Astrocyte (in vitro differentiated cells and primary cell): ENCODE data around the gene LPCAT4. TPM values are rescaled to one million over a fixed set of nuclear protein-coding genes. Genes with fewer than 3 reads are reported as not detected.
A peak's percentile ranks its signal among the peaks of the same experiment; 100 is the strongest.

Experiments used
- DNase-seq: peaks from one replicate; pipeline ENCODE4 v3.0.0-alpha.2; 2010; ENCODE audit warnings: low read depth
- FAIRE-seq: peaks from 2 replicates; lab custom pipeline; 2011; peaks lifted over from hg19 to GRCh38; lab: Jason Lieb, UNC
- H2AFZ ChIP-seq: 2 replicates; pipeline ENCODE4 v1.6.0; 2012; ENCODE audit warnings: low read depth, low read length, inconsistent platforms
- H3K27ac ChIP-seq: 2 replicates; pipeline ENCODE4 v1.5.1; 2011; ENCODE audit warnings: low read depth, low read length, inconsistent platforms
- H3K27me3 ChIP-seq: 2 replicates; pipeline ENCODE4 v1.6.0; 2011; ENCODE audit warnings: low read length, inconsistent platforms; ENCODE audit not compliant: insufficient read depth
- H3K36me3 ChIP-seq: 2 replicates; pipeline ENCODE4 v1.5.1; 2011; ENCODE audit warnings: low read length, inconsistent platforms; ENCODE audit not compliant: insufficient read depth
- H3K4me1 ChIP-seq: 2 replicates; pipeline ENCODE4 v1.5.1; 2011; ENCODE audit warnings: low read length, inconsistent platforms; ENCODE audit not compliant: insufficient read depth
- H3K4me2 ChIP-seq: 2 replicates; pipeline ENCODE4 v1.6.0; 2012; ENCODE audit warnings: low read length, inconsistent platforms
- H3K4me3 ChIP-seq: 2 replicates; pipeline ENCODE4 v1.5.1; 2011; ENCODE audit warnings: low read depth, mild to moderate bottlenecking, low read length, inconsistent platforms; ENCODE audit not compliant: insufficient read depth
- H3K79me2 ChIP-seq: 2 replicates; pipeline ENCODE4 v1.6.0; 2012; ENCODE audit warnings: mild to moderate bottlenecking, low read length, inconsistent platforms; ENCODE audit not compliant: insufficient read depth
- H3K9ac ChIP-seq: 2 replicates; pipeline ENCODE4 v1.6.0; 2012; ENCODE audit warnings: mild to moderate bottlenecking, low read length, inconsistent platforms
- H3K9me3 ChIP-seq: 2 replicates; pipeline ENCODE4 v1.5.1; 2012; ENCODE audit warnings: low read depth, mild to moderate bottlenecking, low read length, inconsistent platforms; ENCODE audit not compliant: insufficient read depth
- H4K20me1 ChIP-seq: 2 replicates; pipeline ENCODE4 v1.6.0; 2012; ENCODE audit warnings: low read length, inconsistent platforms; ENCODE audit not compliant: insufficient read depth
- H3K27ac Mint-ChIP-seq: one replicate; pipeline ENCODE4 v1.8.0; 2021; ENCODE audit warnings: mild to moderate bottlenecking, mixed read lengths; ENCODE audit not compliant: unreplicated experiment
- H3K27me3 Mint-ChIP-seq: one replicate; pipeline ENCODE4 v1.8.0; 2021; ENCODE audit warnings: low read depth, mixed read lengths; ENCODE audit not compliant: unreplicated experiment
- H3K36me3 Mint-ChIP-seq: one replicate; pipeline ENCODE4 v1.8.0; 2021; ENCODE audit warnings: low read depth, mixed read lengths; ENCODE audit not compliant: unreplicated experiment
- H3K4me1 Mint-ChIP-seq: one replicate; pipeline ENCODE4 v1.8.0; 2021; ENCODE audit warnings: low read depth, mixed read lengths; ENCODE audit not compliant: unreplicated experiment
- H3K4me3 Mint-ChIP-seq: one replicate; pipeline ENCODE4 v1.8.0; 2021; ENCODE audit warnings: mild to moderate bottlenecking, moderate library complexity, mixed read lengths; ENCODE audit not compliant: unreplicated experiment
- H3K9me3 Mint-ChIP-seq: one replicate; pipeline ENCODE4 v1.8.0; 2021; ENCODE audit warnings: mild to moderate bottlenecking, mixed read lengths; ENCODE audit not compliant: unreplicated experiment
- EZH2 ChIP-seq: IDR thresholded peaks from 2 replicates; pipeline ENCODE4 v1.6.1; 2012; ENCODE audit warnings: mild to moderate bottlenecking, low read length, inconsistent platforms; ENCODE audit not compliant: insufficient read depth
- total RNA-seq: library from RNA; stranded (reverse); gene quantifications from 2 replicates; pipeline ENCODE4 v1.2.1, GENCODE V29; 2021
- TF ChIP-seq, protein P1 (sequence below): IDR thresholded peaks from 2 replicates; pipeline ENCODE4 v1.5.1; 2011; ENCODE audit warnings: low read depth, mild to moderate bottlenecking, inconsistent platforms, low read length, moderate library complexity; ENCODE audit not compliant: insufficient read depth

Gene LPCAT4
- total RNA-seq, 1 donor from 2014 or later = 44.4 TPM

- H3K27me3 ChIP-seq = no peaks in the 10 kb centered on the region
- peaks cover 3% of the 10 kb centered on the region for H3K4me1 Mint-ChIP-seq
- no peak for FAIRE-seq
- no peak overlapping the region for H3K9ac ChIP-seq
- no peaks in the 10 kb centered on the region for H3K9me3 ChIP-seq
- no peak overlapping the region for H3K27ac ChIP-seq
- no peak overlapping the region for H3K4me3 Mint-ChIP-seq
- no peak overlapping the region for H3K27ac Mint-ChIP-seq
- DNase-seq = no peak
- no peak overlapping the region for H3K4me2 ChIP-seq
- peaks cover 40% of the 10 kb centered on the region for H3K36me3 Mint-ChIP-seq
- no peaks in the 10 kb centered on the region for H3K27me3 Mint-ChIP-seq
- H3K4me1 ChIP-seq = no peaks in the 10 kb centered on the region
- H3K4me3 ChIP-seq = no peak overlapping the region
- H3K36me3 ChIP-seq = peaks cover 9% of the 10 kb centered on the region
- TF ChIP-seq, protein P1, sequence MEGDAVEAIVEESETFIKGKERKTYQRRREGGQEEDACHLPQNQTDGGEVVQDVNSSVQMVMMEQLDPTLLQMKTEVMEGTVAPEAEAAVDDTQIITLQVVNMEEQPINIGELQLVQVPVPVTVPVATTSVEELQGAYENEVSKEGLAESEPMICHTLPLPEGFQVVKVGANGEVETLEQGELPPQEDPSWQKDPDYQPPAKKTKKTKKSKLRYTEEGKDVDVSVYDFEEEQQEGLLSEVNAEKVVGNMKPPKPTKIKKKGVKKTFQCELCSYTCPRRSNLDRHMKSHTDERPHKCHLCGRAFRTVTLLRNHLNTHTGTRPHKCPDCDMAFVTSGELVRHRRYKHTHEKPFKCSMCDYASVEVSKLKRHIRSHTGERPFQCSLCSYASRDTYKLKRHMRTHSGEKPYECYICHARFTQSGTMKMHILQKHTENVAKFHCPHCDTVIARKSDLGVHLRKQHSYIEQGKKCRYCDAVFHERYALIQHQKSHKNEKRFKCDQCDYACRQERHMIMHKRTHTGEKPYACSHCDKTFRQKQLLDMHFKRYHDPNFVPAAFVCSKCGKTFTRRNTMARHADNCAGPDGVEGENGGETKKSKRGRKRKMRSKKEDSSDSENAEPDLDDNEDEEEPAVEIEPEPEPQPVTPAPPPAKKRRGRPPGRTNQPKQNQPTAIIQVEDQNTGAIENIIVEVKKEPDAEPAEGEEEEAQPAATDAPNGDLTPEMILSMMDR = no peak
- TF ChIP-seq EZH2 = no peak
- H3K79me2 ChIP-seq = no peaks in the 10 kb centered on the region
- H4K20me1 ChIP-seq = peaks cover 5% of the 10 kb centered on the region
- no peaks in the 10 kb centered on the region for H3K9me3 Mint-ChIP-seq
- no peak overlapping the region for H2AFZ ChIP-seq
Measured at GRCh38 chr15:34357653-34358052, 9.3 kb downstream of the LPCAT4 start.

DNA sequence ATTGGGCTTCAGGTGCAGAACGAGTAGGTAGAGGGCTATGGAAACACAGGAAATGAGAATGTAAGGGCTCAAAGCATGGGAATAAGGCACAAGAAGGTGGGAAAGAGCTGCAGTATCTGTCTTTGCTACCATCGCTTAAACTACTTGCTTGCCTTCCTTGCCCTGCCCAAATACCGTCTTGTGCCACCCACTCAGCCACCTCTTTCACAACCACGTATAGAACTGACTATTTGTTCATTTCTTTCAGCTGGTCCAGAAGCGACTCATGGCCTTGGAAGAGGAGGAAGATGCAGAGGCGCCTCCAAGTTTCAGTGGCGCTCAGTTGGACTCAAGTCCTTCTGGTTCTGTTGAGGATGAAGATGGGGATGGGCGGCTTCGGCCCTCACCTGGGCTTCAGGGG lies 11.8 kb downstream of the LPCAT4 start:
- Histone ChIP-seq H3K9me3 (no peaks in the 10 kb centered on the region), H3K27ac (no peak overlapping the region), H3K9ac (no peak overlapping the region), H3K4me1 (no peaks in the 10 kb centered on the region), H3K4me3 (no peak overlapping the region), H3K27me3 (no peaks in the 10 kb centered on the region), H4K20me1 (no peaks in the 10 kb centered on the region), H3K36me3 (peaks cover 4% of the 10 kb centered on the region), H3K79me2 (no peaks in the 10 kb centered on the region), H3K4me2 (no peak overlapping the region), H2AFZ (no peak overlapping the region)
- TF ChIP-seq EZH2 = no peak
- TF ChIP-seq, protein P1 = no peak
- no peak for DNase-seq
- Mint-ChIP-seq H3K36me3 (peaks cover 26% of the 10 kb centered on the region), H3K4me1 (no peaks in the 10 kb centered on the region), H3K27ac (no peak overlapping the region), H3K27me3 (no peaks in the 10 kb centered on the region), H3K9me3 (no peaks in the 10 kb centered on the region), H3K4me3 (peak overlapping the region; percentile 18)
- FAIRE-seq = no peak

DNA sequence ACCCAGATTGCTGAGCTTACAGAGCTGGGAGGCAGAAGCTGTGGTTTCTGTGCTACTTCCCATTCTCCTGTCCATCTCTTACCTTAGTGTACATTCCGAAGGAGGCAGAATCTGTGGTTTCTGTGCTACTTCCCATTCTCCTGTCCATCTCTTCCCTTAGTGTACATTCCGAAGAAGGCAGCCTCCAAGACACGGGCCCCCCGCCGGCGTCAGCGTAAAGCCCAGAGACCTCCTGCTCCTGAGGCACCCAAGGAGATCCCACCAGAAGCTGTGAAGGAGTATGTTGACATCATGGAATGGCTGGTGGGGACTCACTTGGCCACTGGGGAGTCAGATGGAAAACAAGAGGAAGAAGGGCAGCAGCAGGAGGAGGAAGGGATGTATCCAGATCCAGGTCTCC lies 12.7 kb downstream of the LPCAT4 start:
- Mint-ChIP-seq H3K36me3 (peaks cover 23% of the 10 kb centered on the region), H3K4me1 (no peaks in the 10 kb centered on the region), H3K27me3 (peaks cover under 1% of the 10 kb centered on the region), H3K27ac (no peak overlapping the region), H3K4me3 (no peak overlapping the region), H3K9me3 (no peaks in the 10 kb centered on the region)
- H3K4me1 ChIP-seq = no peaks in the 10 kb centered on the region
- H3K79me2 ChIP-seq = no peaks in the 10 kb centered on the region
- H4K20me1 ChIP-seq = no peaks in the 10 kb centered on the region
- no peak overlapping the region for H2AFZ ChIP-seq
- no peak overlapping the region for H3K9ac ChIP-seq
- H3K4me2 ChIP-seq = no peak overlapping the region
- no peak for TF ChIP-seq EZH2
- TF ChIP-seq, protein P1 = no peak
- H3K27ac ChIP-seq = no peak overlapping the region
- no peaks in the 10 kb centered on the region for H3K9me3 ChIP-seq
- H3K27me3 ChIP-seq = peaks cover 2% of the 10 kb centered on the region
- DNase-seq (no peak), FAIRE-seq (no peak)
- H3K36me3 ChIP-seq = peaks cover 4% of the 10 kb centered on the region
- no peak overlapping the region for H3K4me3 ChIP-seq
